Activated T-helper 17 cell treated with anti-CD3 and anti-CD28 coated beads, Interleukin-2, amount 50 U/mL, for 72 hours (primary cell): ENCODE measurements around the gene OR6M1. TPM values are rescaled to one million over a fixed set of nuclear protein-coding genes. Genes with fewer than 3 reads are reported as not detected.

Experiments used
- ATAC-seq: fragments of 150-1000 bp; cut with Tn5 transposase; replicated peaks from 2 replicates; pipeline ENCODE4 v1.10.0; 2021; ENCODE audit warnings: mild to moderate bottlenecking, moderate library complexity
- H3K27ac Mint-ChIP-seq: one replicate; pipeline ENCODE4 v1.8.0; 2022; ENCODE audit warnings: mixed read lengths
- H3K27me3 Mint-ChIP-seq: one replicate; pipeline ENCODE4 v1.8.0; 2022; ENCODE audit warnings: mixed read lengths
- H3K36me3 Mint-ChIP-seq: one replicate; pipeline ENCODE4 v1.8.0; 2022; ENCODE audit warnings: low read depth, mild to moderate bottlenecking, mixed read lengths
- H3K4me1 Mint-ChIP-seq: one replicate; pipeline ENCODE4 v1.8.0; 2022; ENCODE audit warnings: mixed read lengths
- H3K4me3 Mint-ChIP-seq: one replicate; pipeline ENCODE4 v1.8.0; 2022; ENCODE audit warnings: mild to moderate bottlenecking, mixed read lengths
- H3K9me3 Mint-ChIP-seq: one replicate; pipeline ENCODE4 v1.8.0; 2022; ENCODE audit warnings: mixed read lengths
- total RNA-seq, 2 donors: library from RNA; stranded (reverse); gene quantifications; one replicate each; pipeline ENCODE4 v1.2.3, GENCODE V29; 2022

Gene OR6M1
- total RNA-seq = not detected

- Mint-ChIP-seq H3K9me3 (no peaks in the 10 kb centered on the region), H3K36me3 (no peaks in the 10 kb centered on the region), H3K27ac (no peak within 1 kb of the TSS), H3K27me3 (peaks cover 4% of the 10 kb centered on the region), H3K4me1 (no peaks in the 10 kb centered on the region), H3K4me3 (no peak within 1 kb of the TSS)
- ATAC-seq = no peak
Measured at GRCh38 chr11:123806249-123806648, at the start of gene OR6M1. Gene OR6M1 (minus strand): TSS chr11:123806349. CDS start chr11:123806349, 0 bp downstream.

DNA sequence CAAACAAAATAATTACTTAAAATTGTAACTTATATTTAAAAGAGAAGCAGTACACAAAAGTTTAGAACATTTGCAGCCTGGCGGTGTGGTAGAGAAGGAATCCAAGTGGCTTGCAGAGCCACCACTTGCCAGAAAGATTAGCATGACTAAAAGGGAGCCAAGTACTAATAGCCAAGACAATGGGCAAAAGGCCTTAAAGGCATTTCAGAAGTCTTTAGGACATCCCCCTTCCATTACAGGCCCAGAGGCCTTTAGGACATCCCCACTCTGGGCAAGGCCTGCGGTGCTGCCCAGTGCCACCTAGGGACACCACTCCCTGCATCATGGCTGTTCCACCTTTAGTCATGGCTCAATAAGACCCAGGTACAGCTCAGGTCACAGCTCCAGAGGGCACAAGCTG lies 46.9 kb upstream of the OR6M1 start:
- Mint-ChIP-seq H3K9me3 (peaks cover 13% of the 10 kb centered on the region), H3K4me1 (no peaks in the 10 kb centered on the region), H3K27me3 (peaks cover 24% of the 10 kb centered on the region), H3K27ac (no peak overlapping the region), H3K36me3 (no peaks in the 10 kb centered on the region), H3K4me3 (no peak overlapping the region)
- no peak for ATAC-seq

DNA sequence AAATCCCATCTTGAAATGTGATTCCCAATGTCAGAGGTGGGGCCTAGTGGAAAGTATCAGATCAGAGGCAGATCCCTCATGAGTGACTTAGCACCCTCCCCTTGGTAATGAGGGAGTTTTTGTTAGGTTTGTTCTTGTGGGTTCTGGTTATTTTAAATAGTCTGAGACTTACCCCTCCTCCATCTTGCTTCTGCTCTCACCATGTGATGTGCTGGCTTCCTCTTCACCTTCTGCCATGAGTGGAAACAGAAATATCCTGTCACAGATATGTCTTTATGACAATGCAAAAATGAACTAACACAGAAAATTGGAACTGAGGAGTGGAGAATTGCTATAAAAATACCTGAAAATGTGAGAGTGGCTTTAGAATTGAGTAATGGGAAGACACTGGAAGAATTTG lies 46.2 kb upstream of the OR6M1 start:
- Mint-ChIP-seq H3K9me3 (peaks cover 13% of the 10 kb centered on the region), H3K27me3 (peaks cover 24% of the 10 kb centered on the region)

GRCh38 chr11:123851110-123851509 lies 45.0 kb upstream of the OR6M1 start:
- peaks cover 9% of the 10 kb centered on the region for H3K9me3 Mint-ChIP-seq
- no peak overlapping the region for H3K4me3 Mint-ChIP-seq
- H3K27me3 Mint-ChIP-seq = peaks cover 24% of the 10 kb centered on the region
- no peaks in the 10 kb centered on the region for H3K4me1 Mint-ChIP-seq
- H3K36me3 Mint-ChIP-seq = no peaks in the 10 kb centered on the region
- H3K27ac Mint-ChIP-seq = no peak overlapping the region
- ATAC-seq = no peak

More for the DNA sequence above, 46.2 kb upstream of the OR6M1 start:
- no peak overlapping the region for H3K27ac Mint-ChIP-seq
- no peak overlapping the region for H3K4me3 Mint-ChIP-seq
- no peaks in the 10 kb centered on the region for H3K4me1 Mint-ChIP-seq
- no peak for ATAC-seq
- H3K36me3 Mint-ChIP-seq = no peaks in the 10 kb centered on the region

DNA sequence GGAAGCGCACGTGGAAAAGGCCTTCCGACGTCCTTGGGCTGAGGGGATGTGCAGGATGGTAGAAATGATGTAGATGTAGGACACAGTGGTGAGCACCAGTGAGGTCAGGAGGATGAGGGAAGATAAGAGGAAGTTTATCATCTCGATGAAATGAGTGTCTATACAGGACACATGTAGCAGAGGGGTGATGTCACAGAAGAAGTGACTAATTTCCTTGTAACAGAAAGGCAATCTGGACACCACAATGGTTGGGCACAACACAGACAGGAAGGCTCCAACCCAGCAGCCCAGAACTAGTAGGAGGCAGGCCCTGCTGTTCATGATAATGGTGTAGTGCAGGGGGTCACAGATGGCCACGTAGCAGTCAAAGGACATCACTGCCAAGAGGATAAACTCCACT lies 35.0 kb upstream of the OR6M1 start:
- Mint-ChIP-seq H3K4me1 (no peaks in the 10 kb centered on the region), H3K4me3 (no peak overlapping the region), H3K9me3 (no peaks in the 10 kb centered on the region), H3K27me3 (peaks cover 16% of the 10 kb centered on the region), H3K27ac (no peak overlapping the region), H3K36me3 (no peaks in the 10 kb centered on the region)
- peak; percentile 68 for ATAC-seq

- Mint-ChIP-seq H3K36me3 (no peaks in the 10 kb centered on the region), H3K9me3 (no peaks in the 10 kb centered on the region), H3K27me3 (peaks cover 14% of the 10 kb centered on the region), H3K4me1 (no peaks in the 10 kb centered on the region), H3K4me3 (no peak overlapping the region), H3K27ac (no peak overlapping the region)
- ATAC-seq = no peak
Measured at GRCh38 chr11:123839131-123839530, 33.0 kb upstream of the OR6M1 start.

- H3K27ac Mint-ChIP-seq = no peak overlapping the region
- ATAC-seq = no peak
Measured at GRCh38 chr11:123838659-123839058, 32.5 kb upstream of the OR6M1 start.

DNA sequence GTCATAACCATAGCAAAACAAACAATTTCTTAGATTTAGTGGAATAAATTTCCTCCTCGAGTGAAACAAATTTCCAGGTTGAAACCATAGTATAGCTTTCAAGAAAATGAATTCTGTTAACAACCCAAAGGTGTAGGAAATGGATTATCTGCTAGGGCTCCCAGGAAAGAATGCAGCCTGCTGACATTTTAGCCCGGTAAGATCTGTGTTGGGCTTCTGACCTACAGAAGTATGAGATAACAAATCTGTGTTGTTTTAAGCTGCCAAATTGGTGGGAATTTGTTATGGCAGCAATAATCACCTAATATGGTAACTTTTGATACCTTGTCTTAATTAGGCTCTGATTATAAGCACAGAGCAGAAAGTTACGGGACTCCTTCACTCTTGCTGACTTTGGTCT lies 32.0 kb upstream of the OR6M1 start:
- Mint-ChIP-seq H3K9me3 (no peaks in the 10 kb centered on the region), H3K4me1 (no peaks in the 10 kb centered on the region), H3K27ac (no peak overlapping the region), H3K4me3 (no peak overlapping the region), H3K27me3 (peaks cover 14% of the 10 kb centered on the region), H3K36me3 (no peaks in the 10 kb centered on the region)
- ATAC-seq = no peak

More at GRCh38 chr11:123838659-123839058, 32.5 kb upstream of the OR6M1 start:
- no peaks in the 10 kb centered on the region for H3K9me3 Mint-ChIP-seq
- H3K27me3 Mint-ChIP-seq = peaks cover 14% of the 10 kb centered on the region
- no peak overlapping the region for H3K4me3 Mint-ChIP-seq
- H3K36me3 Mint-ChIP-seq = no peaks in the 10 kb centered on the region
- H3K4me1 Mint-ChIP-seq = no peaks in the 10 kb centered on the region

DNA sequence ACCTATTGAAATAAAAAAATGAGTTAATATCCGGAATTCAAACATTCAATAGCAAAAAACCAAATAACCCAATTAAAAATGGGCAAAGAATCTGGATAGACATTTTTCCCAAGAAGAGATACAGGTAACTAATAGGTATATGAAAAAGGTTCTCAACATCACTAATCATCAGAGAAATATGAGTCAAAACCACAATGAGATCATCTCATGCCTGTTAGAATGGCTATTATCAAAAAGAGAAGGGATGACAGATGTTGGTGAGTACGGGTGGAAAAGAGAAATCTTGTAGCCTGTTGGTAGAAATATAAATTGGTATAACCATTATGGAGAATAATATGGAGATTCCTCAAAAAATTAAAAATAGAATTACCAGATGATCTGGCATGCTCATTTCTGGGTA lies 26.9 kb upstream of the OR6M1 start:
- H3K36me3 Mint-ChIP-seq = no peaks in the 10 kb centered on the region
- H3K4me3 Mint-ChIP-seq = no peak overlapping the region
- no peak for ATAC-seq
- peaks cover 19% of the 10 kb centered on the region for H3K27me3 Mint-ChIP-seq
- H3K9me3 Mint-ChIP-seq = no peaks in the 10 kb centered on the region
- no peak overlapping the region for H3K27ac Mint-ChIP-seq
- H3K4me1 Mint-ChIP-seq = no peaks in the 10 kb centered on the region

DNA sequence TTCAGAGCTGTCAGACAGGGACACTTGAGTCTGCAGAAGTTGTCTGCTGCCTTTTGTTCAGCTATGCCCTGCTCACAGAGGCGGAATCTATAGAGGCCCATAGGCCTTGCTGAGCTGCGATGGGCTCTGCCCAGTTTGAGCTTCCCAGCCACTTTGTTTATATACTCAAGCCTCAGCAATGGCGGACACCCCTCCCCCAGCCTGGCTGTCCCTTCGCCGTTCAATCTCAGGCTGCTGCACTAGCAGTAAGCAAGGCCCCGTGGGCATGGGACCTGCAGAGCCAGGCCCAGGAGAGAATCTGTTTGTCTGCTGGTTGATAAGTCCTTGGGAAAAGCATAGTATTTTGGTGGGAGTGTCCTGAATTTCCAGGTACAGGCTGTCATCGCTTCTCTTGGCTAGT lies 23.6 kb upstream of the OR6M1 start:
- Mint-ChIP-seq H3K4me3 (no peak overlapping the region), H3K9me3 (peaks cover 4% of the 10 kb centered on the region), H3K27me3 (peaks cover 21% of the 10 kb centered on the region), H3K4me1 (no peaks in the 10 kb centered on the region), H3K36me3 (no peaks in the 10 kb centered on the region), H3K27ac (no peak overlapping the region)
- no peak for ATAC-seq

- H3K4me3 Mint-ChIP-seq = peak overlapping the region; percentile 54
- H3K4me1 Mint-ChIP-seq = no peaks in the 10 kb centered on the region
- H3K27me3 Mint-ChIP-seq = peaks cover 9% of the 10 kb centered on the region
- peaks cover 4% of the 10 kb centered on the region for H3K9me3 Mint-ChIP-seq
- H3K36me3 Mint-ChIP-seq = no peaks in the 10 kb centered on the region
- no peak for ATAC-seq
- H3K27ac Mint-ChIP-seq = peak overlapping the region; percentile 32
Measured at GRCh38 chr11:123822599-123822998, 16.4 kb upstream of the OR6M1 start.

DNA sequence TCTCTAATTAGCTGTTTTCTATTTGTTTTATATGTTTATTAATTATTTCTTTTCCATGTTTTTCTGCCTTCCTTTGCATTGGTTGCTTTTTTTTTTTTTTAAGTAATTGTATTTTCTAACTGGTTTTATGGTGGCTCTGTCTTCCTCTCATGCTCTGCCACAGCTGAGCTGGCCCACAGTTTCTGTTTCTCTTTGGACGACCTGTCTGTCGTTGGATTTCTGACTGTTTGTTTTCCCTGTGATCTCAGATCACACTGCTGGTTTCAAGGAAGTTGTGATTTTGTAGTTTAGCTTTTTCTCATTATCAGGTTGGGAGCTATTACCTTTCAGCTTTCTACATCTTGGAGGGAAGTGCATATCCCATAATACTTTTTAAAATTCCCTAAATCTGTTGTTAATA lies 15.9 kb upstream of the OR6M1 start:
- peak overlapping the region; percentile 54 for H3K4me3 Mint-ChIP-seq
- no peaks in the 10 kb centered on the region for H3K4me1 Mint-ChIP-seq
- ATAC-seq = peak; percentile 56
- no peaks in the 10 kb centered on the region for H3K36me3 Mint-ChIP-seq
- peak overlapping the region; percentile 32 for H3K27ac Mint-ChIP-seq
- peaks cover 1% of the 10 kb centered on the region for H3K9me3 Mint-ChIP-seq
- peaks cover 7% of the 10 kb centered on the region for H3K27me3 Mint-ChIP-seq

DNA sequence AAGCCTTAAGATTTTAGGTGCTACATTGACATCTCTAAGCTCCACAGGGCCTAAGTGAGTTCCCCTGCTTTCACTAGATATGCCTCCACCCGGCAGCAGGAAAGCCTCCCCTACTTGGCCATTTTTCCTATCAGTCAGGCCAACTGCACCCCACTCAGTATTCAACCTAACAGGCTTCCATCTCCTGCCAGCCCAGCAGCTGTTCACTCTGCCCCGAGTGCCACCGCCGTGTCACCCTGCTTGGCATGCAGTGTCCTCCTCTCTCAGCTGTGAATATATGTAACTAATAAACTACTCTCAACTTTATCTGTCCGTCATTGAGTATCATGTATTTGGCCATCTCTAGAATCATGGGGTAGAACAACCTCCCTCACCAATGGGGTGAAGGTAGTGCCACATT lies 9.0 kb upstream of the OR6M1 start:
- no peak for ATAC-seq
- H3K36me3 Mint-ChIP-seq = no peaks in the 10 kb centered on the region
- H3K27me3 Mint-ChIP-seq = peaks cover 3% of the 10 kb centered on the region
- no peaks in the 10 kb centered on the region for H3K4me1 Mint-ChIP-seq
- H3K27ac Mint-ChIP-seq = no peak overlapping the region
- no peak overlapping the region for H3K4me3 Mint-ChIP-seq
- H3K9me3 Mint-ChIP-seq = no peaks in the 10 kb centered on the region

- Mint-ChIP-seq H3K27ac (no peak overlapping the region), H3K36me3 (no peaks in the 10 kb centered on the region), H3K9me3 (no peaks in the 10 kb centered on the region), H3K4me1 (no peaks in the 10 kb centered on the region), H3K27me3 (peaks cover 3% of the 10 kb centered on the region), H3K4me3 (no peak overlapping the region)
- ATAC-seq = no peak
Measured at GRCh38 chr11:123801765-123802164, 4.4 kb downstream of the OR6M1 start.

DNA sequence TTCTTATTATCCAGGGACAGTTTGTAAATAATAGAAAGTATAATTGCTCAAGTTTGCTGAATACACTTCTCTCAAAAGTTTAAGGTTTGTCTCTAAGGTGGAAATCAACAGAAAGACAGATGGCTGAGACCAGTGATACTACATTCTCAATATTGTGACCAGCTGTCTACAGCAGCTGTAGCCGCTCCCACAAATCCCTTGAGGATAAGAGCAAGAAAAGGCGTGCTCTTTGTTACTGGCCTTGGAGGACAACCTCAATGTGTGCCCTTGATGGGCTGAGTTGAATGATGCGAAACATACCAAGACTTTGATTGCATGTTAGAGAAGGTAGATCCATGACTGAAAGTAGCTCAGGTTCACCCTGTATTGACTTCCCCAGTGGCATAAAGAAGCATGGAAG lies 6.1 kb downstream of the OR6M1 start:
- ATAC-seq = no peak
- Mint-ChIP-seq H3K36me3 (no peaks in the 10 kb centered on the region), H3K27me3 (peaks cover 3% of the 10 kb centered on the region), H3K27ac (no peak overlapping the region), H3K4me3 (no peak overlapping the region), H3K9me3 (peaks cover 5% of the 10 kb centered on the region), H3K4me1 (no peaks in the 10 kb centered on the region)

DNA sequence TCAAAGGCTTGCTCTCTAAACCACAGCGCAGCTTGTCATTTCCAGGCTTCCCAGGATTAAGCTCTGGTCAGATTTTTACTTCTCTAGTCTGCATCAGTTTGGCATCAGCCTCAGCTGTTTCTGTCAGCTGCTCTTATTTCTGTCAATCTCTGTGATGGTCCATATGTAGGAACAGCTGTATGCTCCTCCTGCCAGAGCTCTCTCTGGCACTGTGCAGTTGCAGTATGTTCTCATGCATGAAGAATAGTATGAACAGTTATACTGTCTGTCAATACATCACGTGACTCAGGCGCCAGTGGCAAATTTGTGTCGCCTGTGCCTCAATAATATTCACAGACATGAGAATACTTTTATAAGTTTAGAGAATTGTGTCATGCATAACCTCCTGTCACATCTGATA lies 6.7 kb downstream of the OR6M1 start:
- H3K9me3 Mint-ChIP-seq = peaks cover 5% of the 10 kb centered on the region
- H3K4me3 Mint-ChIP-seq = no peak overlapping the region
- peaks cover 3% of the 10 kb centered on the region for H3K27me3 Mint-ChIP-seq
- H3K27ac Mint-ChIP-seq = no peak overlapping the region
- H3K4me1 Mint-ChIP-seq = no peaks in the 10 kb centered on the region
- no peaks in the 10 kb centered on the region for H3K36me3 Mint-ChIP-seq
- no peak for ATAC-seq
